Urinary bladder (tissue), 4 donors: ENCODE measurements around the gene TMCC2. TPM values are rescaled to one million over a fixed set of nuclear protein-coding genes. Genes with fewer than 3 reads are reported as not detected.
"Not testable (repeated sequence)": the region's sequence is repeated elsewhere in the genome, so short reads cannot be mapped to it uniquely, and the experiment has no call there.

ENCODE experiments used
- DNase-seq: peaks from one replicate; pipeline ENCODE4 v3.0.0-alpha.2; 2015; ENCODE audit errors: extremely low spot score
- H3K27ac ChIP-seq: one replicate; pipeline ENCODE4 v1.5.1; 2013; ENCODE audit warnings: low read depth, mild to moderate bottlenecking, moderate library complexity
- H3K36me3 ChIP-seq: one replicate; pipeline ENCODE4 v1.6.1; 2013; ENCODE audit warnings: mild to moderate bottlenecking, moderate library complexity; ENCODE audit not compliant: insufficient read depth
- H3K4me1 ChIP-seq: one replicate; pipeline ENCODE4 v1.6.1; 2013; ENCODE audit warnings: mild to moderate bottlenecking, moderate library complexity; ENCODE audit not compliant: insufficient read depth
- H3K4me3 ChIP-seq: one replicate; pipeline ENCODE4 v1.5.1; 2013; ENCODE audit warnings: low read depth, low read length
- WGBS: extraction: QIAGEN DNeasy Blood & Tissue Kit; methylation state at CpG from one replicate; pipeline ENCODE4 v1.1.7; 2013; 5-methylcytosine and 5-hydroxymethylcytosine counted together
- polyA plus RNA-seq: library from polyadenylated mRNA; stranded (reverse); fragments of 200-250 nt; gene quantifications from one replicate; pipeline ENCODE4 v1.2.3, GENCODE V29; 2013
- total RNA-seq: library from RNA; depleted of rRNA; stranded (reverse); fragments of >200 nt; gene quantifications from one replicate; pipeline ENCODE4 v1.2.3, GENCODE V29; 2014
- donor health status: healthy with polysubstance abuse.
- donor health status: healthy.

The TMCC2 gene
- total and polyA plus RNA-seq, 2 donors, result 2.7 to 4.4 TPM

GRCh38 chr1:205225901-205226765 lies 1.6 kb upstream of the TMCC2 start:
- WGBS, result 59% methylated on average over 11 of the region's 11 CpGs
- H3K27ac ChIP-seq, result no peak overlapping the region
- no peaks in the 10 kb centered on the region for H3K4me1 ChIP-seq
- no peaks in the 10 kb centered on the region for H3K36me3 ChIP-seq
- no peak for DNase-seq
- H3K4me3 ChIP-seq, result no peak overlapping the region

GRCh38 chr1:205226868-205227583 lies 720 bp upstream of the TMCC2 start:
- Histone ChIP-seq H3K27ac (no peak overlapping the region), H3K4me3 (peak overlapping the region; percentile 87), H3K4me1 (no peaks in the 10 kb centered on the region), H3K36me3 (no peaks in the 10 kb centered on the region)
- no peak for DNase-seq
- 11% methylated on average over 8 of the region's 8 CpGs for WGBS

GRCh38 chr1:205228093-205228521 lies 361 bp downstream of the TMCC2 start:
- DNase-seq, result no peak
- under 1% methylated on average over 27 of the region's 27 CpGs for WGBS
- no peaks in the 10 kb centered on the region for H3K36me3 ChIP-seq
- H3K4me1 ChIP-seq, result no peaks in the 10 kb centered on the region
- H3K27ac ChIP-seq, result no peak overlapping the region
- H3K4me3 ChIP-seq, result peak overlapping the region; percentile 87

GRCh38 chr1:205229399-205229871 lies 1.7 kb downstream of the TMCC2 start:
- H3K4me3 ChIP-seq, result peak overlapping the region; percentile 1
- H3K4me1 ChIP-seq, result no peaks in the 10 kb centered on the region
- WGBS, result 3% methylated on average over 14 of the region's 15 CpGs
- DNase-seq, result no peak
- H3K27ac ChIP-seq, result no peak overlapping the region
- H3K36me3 ChIP-seq, result no peaks in the 10 kb centered on the region

DNA sequence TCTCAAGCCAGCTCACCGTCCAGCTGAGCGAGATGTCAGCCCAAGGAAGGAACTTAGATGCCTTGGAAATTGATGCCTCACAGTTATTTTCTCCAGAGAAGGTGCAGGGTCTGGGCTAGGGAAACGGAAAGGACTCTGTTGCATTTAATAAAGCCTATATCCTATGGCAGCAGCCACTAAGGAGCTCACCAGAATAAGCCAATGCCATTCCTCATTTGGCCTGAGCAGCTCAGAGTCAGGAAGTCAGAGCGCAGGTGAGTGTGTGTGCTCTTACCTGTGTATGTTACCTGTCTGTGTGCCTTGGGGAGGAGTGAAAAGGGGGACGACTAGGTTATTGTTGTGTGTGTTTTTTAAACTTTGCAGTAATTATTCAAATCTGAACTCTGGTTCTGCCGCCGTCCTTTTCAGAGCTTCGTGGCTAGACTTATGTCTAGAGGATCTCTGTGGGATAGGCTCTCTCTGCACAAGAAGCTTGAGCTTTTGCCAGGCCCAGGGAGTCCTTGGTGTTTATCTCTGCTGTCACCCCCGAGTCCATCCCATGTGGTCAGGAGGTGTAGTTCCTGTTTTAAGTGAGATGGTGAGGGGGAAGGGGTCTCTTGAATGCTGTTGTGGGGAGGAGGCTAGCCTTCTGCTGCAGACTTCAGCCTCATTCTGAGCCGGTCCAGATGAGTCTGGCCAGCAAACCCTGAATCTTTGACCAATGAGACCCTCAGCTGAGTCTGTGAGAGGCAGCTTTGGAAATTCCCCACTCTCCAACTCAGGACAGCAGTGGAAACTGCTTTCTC lies 2.4 kb downstream of the TMCC2 start:
- peak overlapping the region; percentile 1 for H3K4me3 ChIP-seq
- no peaks in the 10 kb centered on the region for H3K4me1 ChIP-seq
- no peaks in the 10 kb centered on the region for H3K36me3 ChIP-seq
- H3K27ac ChIP-seq, result no peak overlapping the region
- WGBS, result 44% methylated on average over 10 of the region's 10 CpGs
- DNase-seq, result no peak

DNA sequence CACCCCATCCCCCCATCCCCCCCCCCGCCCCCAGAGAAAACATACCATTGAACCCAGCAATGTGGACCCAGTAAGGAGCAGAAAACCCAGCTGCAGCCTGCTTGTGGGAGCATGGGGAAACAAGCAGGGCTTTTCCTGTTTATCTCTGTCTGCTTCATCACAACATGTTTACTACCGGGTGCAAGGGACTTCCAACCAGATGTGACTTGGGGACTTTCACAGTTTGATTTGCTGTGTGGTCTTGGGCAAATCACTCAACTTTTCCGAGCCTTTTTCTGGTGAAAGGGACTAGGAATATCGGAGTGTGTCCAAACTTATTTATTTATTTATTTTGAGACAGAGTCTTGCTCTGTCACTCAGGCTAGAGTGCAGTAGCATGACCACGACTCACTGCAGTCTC lies 3.2 kb downstream of the TMCC2 start:
- no peak for DNase-seq
- Histone ChIP-seq H3K36me3 (no peaks in the 10 kb centered on the region), H3K4me1 (no peaks in the 10 kb centered on the region), H3K27ac (no peak overlapping the region), H3K4me3 (no peak overlapping the region)
- WGBS, result 88% methylated on average over 5 of the region's 5 CpGs

DNA sequence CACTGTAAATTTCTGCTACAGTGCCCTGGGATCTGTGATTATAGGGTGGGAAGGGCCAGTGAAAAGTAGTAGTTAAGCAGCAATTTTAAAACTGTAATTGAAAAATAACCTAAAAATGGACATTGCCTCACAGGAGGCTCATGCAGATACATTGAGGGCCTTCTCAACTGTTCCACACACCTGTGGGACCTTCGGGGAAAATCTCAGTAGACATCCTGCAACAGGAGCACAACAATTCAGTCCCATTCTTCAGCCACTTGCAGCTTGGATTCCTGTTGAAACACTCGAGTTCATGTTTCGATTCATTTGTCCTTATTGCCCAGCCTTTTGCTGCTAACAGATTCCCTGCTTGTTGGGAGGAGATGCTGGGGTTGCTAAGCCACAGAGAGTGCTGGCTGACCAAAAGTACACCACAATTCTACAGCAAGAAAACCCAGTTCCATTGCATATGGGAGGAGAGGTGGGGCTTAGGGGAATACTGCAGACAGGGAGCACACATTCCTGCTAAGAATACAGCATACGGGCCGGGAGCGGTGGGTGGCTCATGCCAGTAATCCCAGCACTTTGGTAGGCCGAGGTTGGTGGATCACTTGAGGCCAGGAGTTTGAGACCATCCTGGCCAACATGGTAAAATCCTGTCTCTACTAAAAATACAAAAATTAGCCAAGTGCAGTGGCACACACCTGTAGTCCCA lies 4.5 kb downstream of the TMCC2 start:
- H3K36me3 ChIP-seq, result no peaks in the 10 kb centered on the region
- H3K4me3 ChIP-seq, result no peak overlapping the region
- 95% methylated on average over 7 of the region's 7 CpGs for WGBS
- DNase-seq, result no peak
- H3K4me1 ChIP-seq, result no peaks in the 10 kb centered on the region
- H3K27ac ChIP-seq, result no peak overlapping the region

GRCh38 chr1:205232945-205233397 lies 5.2 kb downstream of the TMCC2 start:
- no peak overlapping the region for H3K4me3 ChIP-seq
- no peak overlapping the region for H3K27ac ChIP-seq
- H3K4me1 ChIP-seq, result no peaks in the 10 kb centered on the region
- WGBS, result 86% methylated on average over 3 of the region's 3 CpGs
- no peaks in the 10 kb centered on the region for H3K36me3 ChIP-seq
- DNase-seq, result no peak

DNA sequence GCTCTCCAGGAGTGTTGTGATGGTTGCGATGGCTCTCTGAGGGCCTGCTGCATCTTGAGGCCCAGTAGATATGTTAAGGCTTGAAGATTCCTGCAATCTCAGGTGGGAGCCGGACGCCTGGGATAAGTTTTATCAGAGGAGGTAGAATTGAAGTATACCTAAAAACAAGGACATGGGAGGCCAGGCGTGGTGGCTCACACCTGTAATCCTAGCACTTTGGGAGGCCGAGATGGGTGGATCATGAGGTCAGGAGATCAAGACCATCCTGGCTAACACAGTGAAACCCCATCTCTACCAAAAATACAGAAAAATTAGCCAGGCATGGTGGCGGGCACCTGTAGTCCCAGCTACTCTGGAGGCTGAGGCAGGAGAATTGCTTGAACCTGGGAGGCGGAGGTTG lies 6.2 kb downstream of the TMCC2 start:
- H3K4me3 ChIP-seq, H3K36me3 ChIP-seq, DNase-seq, H3K27ac ChIP-seq, H3K4me1 ChIP-seq: not testable (repeated sequence)
- 97% methylated on average over 7 of the region's 7 CpGs for WGBS

GRCh38 chr1:205235951-205236350 lies 8.2 kb downstream of the TMCC2 start:
- H3K4me1 ChIP-seq, result no peaks in the 10 kb centered on the region
- no peak overlapping the region for H3K27ac ChIP-seq
- H3K4me3 ChIP-seq, result no peak overlapping the region
- H3K36me3 ChIP-seq, result no peaks in the 10 kb centered on the region
- DNase-seq, result no peak
- 80% methylated on average over 6 of the region's 6 CpGs for WGBS

DNA sequence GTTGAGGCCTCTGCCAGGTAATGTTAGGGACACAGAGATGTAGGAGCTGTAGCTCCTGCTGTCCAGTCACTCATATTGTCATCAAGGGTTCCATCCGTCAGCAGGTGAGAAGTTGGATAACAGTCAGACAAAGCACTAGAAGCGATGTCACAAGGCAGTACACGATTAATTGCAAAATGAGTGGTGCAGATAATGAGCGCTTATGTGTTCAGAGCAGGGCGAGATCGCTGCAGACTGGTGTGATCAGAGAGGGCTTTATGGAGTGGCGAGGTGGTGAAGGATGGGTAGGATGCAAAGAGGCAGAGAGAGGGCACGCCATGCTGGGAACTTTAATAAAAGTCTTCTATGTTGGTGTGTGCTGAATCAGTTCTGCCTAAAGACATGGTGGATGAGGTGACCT lies 8.8 kb downstream of the TMCC2 start:
- no peak overlapping the region for H3K27ac ChIP-seq
- 95% methylated on average over 8 of the region's 8 CpGs for WGBS
- no peaks in the 10 kb centered on the region for H3K4me1 ChIP-seq

DNA sequence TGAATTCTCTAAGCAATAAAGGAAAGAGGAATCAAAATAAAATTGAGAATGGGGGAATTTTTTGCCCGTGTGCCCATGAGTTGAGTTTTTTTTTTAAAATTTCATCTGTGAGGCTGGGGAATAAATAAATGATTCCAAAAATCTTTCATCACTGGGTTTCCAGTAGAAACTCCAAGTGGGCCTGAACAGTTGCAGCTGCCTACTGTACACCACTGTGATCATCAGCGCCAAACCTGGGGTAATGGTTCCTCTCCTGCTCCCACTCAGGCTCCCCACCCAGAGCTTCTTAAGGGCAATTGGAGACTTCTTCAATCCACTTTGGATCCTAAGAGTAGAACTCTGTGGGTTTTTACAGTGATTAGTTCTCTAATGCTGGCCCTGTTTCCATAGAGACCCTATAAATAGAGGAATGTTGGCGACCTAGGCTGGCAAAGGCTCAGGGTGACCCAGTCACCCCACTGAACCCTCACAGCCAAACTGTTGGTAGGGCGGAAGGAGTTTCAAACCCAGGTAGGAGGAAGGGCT lies 9.3 kb downstream of the TMCC2 start:
- 65% methylated on average over 4 of the region's 4 CpGs for WGBS
- Histone ChIP-seq H3K27ac (no peak overlapping the region), H3K4me3 (no peak overlapping the region), H3K36me3 (peaks cover 2% of the 10 kb centered on the region), H3K4me1 (no peaks in the 10 kb centered on the region)
- no peak for DNase-seq

More for the DNA sequence above, 8.8 kb downstream of the TMCC2 start:
- no peaks in the 10 kb centered on the region for H3K36me3 ChIP-seq
- H3K4me3 ChIP-seq, result no peak overlapping the region
- DNase-seq, result no peak
